ENCODE results near the gene HIVEP3.

The HIVEP3 gene

DNA sequence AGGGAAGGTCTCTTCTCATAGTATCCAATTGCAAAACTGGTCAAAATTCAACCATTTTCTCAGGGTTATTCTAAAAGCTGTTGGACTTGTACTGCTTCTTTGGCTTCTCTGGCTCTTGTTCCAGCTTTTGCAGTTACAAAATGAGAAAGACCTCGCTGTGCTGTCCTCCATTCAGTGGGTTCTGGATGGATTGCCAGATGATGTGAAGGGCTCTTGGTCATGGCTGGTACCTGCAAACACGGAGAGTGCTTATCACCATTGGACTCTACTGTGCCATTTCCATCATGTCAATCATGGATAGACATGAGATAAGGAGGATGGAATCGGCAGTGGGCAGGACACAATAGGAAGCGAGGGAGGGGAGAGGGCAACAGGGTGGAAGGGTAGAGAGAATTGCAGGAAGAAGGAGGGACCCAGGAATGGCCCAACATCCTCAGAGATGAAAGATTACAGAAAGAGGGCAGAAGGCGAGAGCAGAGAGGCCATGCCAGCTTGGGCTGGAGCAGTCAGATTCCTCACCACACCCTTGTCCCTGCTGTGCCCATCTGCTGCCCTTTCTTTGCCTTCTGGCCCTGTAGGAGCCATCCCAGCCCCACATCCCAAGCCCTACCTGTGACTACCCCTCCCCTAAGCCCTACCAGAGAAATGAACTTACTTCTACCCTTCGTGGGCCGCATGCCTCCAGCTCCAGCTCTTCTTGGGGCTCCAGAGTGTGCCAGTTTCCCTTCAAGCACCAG is 70.3 kb downstream of the HIVEP3 start:
- DNase-seq (ENCODE audit: extremely low spot score) = no peak
- CTCF ChIA-PET = interaction anchor here (1.8 kb wide), 1 partner anchor 13 kb away, joined by 5 read pairs; no protein-coding TSS in a partner anchor
- TF ChIP-seq, protein P1, sequence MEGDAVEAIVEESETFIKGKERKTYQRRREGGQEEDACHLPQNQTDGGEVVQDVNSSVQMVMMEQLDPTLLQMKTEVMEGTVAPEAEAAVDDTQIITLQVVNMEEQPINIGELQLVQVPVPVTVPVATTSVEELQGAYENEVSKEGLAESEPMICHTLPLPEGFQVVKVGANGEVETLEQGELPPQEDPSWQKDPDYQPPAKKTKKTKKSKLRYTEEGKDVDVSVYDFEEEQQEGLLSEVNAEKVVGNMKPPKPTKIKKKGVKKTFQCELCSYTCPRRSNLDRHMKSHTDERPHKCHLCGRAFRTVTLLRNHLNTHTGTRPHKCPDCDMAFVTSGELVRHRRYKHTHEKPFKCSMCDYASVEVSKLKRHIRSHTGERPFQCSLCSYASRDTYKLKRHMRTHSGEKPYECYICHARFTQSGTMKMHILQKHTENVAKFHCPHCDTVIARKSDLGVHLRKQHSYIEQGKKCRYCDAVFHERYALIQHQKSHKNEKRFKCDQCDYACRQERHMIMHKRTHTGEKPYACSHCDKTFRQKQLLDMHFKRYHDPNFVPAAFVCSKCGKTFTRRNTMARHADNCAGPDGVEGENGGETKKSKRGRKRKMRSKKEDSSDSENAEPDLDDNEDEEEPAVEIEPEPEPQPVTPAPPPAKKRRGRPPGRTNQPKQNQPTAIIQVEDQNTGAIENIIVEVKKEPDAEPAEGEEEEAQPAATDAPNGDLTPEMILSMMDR (IDR thresholded peaks at IDR 0.05; ENCODE audit: control extremely low read depth, extremely low read depth, low read depth, missing control alignments) = no peak
- POLR2A ChIA-PET = no interaction called here

DNA sequence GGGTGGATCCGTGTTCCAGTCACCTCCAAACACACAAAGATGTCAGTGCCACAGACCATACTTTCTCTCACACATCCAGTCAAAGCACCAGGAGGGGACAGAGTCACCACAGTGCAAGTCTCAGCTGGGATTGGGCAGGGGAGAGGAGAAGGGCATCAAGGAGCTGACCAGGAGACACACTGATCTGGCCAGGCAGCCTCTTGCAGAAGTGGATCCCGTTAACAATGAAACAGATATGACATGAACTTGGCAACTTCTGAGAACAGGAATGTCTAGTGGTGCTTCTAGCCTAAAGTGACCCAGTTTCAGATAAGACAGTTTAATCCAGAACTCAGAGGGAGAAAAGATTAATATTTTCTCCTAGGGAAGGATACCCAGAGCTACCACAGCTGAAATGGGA is 71.0 kb downstream of the HIVEP3 start:
- DNase-seq (ENCODE audit: extremely low spot score) = no peak
- TF ChIP-seq, protein P1 (IDR thresholded peaks at IDR 0.05; ENCODE audit: control extremely low read depth, extremely low read depth, low read depth, missing control alignments) = no peak
- ChIA-PET CTCF (interaction anchor here (1.0 to 1.8 kb wide), 4 partner anchors 8 to 38 kb away, joined by 3 to 5 read pairs (median 4); no protein-coding TSS in a partner anchor), POLR2A (no interaction called here)

GRCh38 chr1:41846625-41847405 is 71.9 kb downstream of the HIVEP3 start:
- CTCF ChIA-PET = interaction anchor here (1.0 to 1.8 kb wide), 4 partner anchors 9 to 37 kb away, joined by 3 to 5 read pairs (median 4); no protein-coding TSS in a partner anchor
- no peak for DNase-seq (ENCODE audit: extremely low spot score)
- TF ChIP-seq, protein P1 (IDR thresholded peaks at IDR 0.05; ENCODE audit: control extremely low read depth, extremely low read depth, low read depth, missing control alignments) = no peak
- POLR2A ChIA-PET = no interaction called here

GRCh38 chr1:41844781-41845272 is 73.9 kb downstream of the HIVEP3 start:
- ChIA-PET POLR2A (no interaction called here), CTCF (no interaction called here)
- DNase-seq (ENCODE audit: extremely low spot score) = no peak
- TF ChIP-seq, protein P1 (IDR thresholded peaks at IDR 0.05; ENCODE audit: control extremely low read depth, extremely low read depth, low read depth, missing control alignments) = no peak

DNA sequence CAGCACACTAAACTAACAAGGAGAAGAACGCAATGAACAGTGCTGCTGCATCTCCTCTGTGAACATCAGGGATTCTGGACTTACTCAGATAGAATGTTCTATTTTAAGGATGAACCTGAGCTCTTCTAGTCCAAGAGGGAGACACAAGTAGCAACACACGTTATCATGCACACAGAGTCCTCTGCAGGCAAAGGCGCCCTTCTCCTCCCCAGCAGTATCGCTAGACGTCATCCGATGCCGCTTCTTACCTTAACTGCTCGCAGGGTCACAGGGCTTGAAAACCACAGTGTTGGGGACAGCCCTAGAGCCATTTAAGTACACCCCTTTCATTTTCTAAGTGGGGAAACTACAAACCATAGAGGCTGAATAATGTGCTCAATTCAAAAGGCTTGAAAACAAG is 74.5 kb downstream of the HIVEP3 start:
- ChIA-PET CTCF (no interaction called here), POLR2A (no interaction called here)
- TF ChIP-seq, protein P1 (IDR thresholded peaks at IDR 0.05; ENCODE audit: control extremely low read depth, extremely low read depth, low read depth, missing control alignments) = no peak
- DNase-seq (ENCODE audit: extremely low spot score) = no peak

- POLR2A ChIA-PET = no interaction called here
- CTCF ChIA-PET = interaction anchor here (1.0 kb wide), 1 partner anchor 9 kb away, joined by 4 read pairs; no protein-coding TSS in a partner anchor
- no peak for DNase-seq (ENCODE audit: extremely low spot score)
- TF ChIP-seq, protein P1 (IDR thresholded peaks at IDR 0.05; ENCODE audit: control extremely low read depth, extremely low read depth, low read depth, missing control alignments) = no peak
Observed at GRCh38 chr1:41842993-41843755, 75.5 kb downstream of the HIVEP3 start.

Data from GM10248 (cell line).